Smooth muscle cell (in vitro differentiated cells): ENCODE results near the gene POLR1D. TPM values are rescaled to one million over a fixed set of nuclear protein-coding genes. Genes with fewer than 3 reads are reported as not detected.

ENCODE experiments used
- DNase-seq: peaks from one replicate; lab custom pipeline; 2025; ENCODE audit not compliant: unreplicated experiment; lab: John Stamatoyannopoulos, UW
- H2AFZ ChIP-seq: fragments of 200-600 bp; sonication (generic); 2 replicates; pipeline ENCODE4 v1.6.0; 2016; ENCODE audit warnings: antibody characterized with exemption, low read depth, mild to moderate bottlenecking
- H3F3A ChIP-seq: fragments of 200-600 bp; sonication (generic); 2 replicates; pipeline ENCODE4 v1.6.0; 2017; ENCODE audit warnings: antibody characterized with exemption, low read depth
- H3K27ac ChIP-seq: fragments of 200-600 bp; sonication (generic); 2 replicates; pipeline ENCODE4 v1.5.1; 2016; ENCODE audit warnings: low read depth, mild to moderate bottlenecking
- H3K27me3 ChIP-seq: fragments of 200-600 bp; sonication (generic); 2 replicates; pipeline ENCODE4 v1.6.1; 2016; ENCODE audit warnings: low read depth, mild to moderate bottlenecking
- H3K36me3 ChIP-seq: fragments of 200-600 bp; sonication (generic); 2 replicates; pipeline ENCODE4 v1.5.1; 2016; ENCODE audit warnings: low read depth
- H3K4me1 ChIP-seq: fragments of 200-600 bp; sonication (generic); 2 replicates; pipeline ENCODE4 v1.5.1; 2016; ENCODE audit warnings: low read depth
- H3K4me2 ChIP-seq: fragments of 200-600 bp; sonication (generic); 2 replicates; pipeline ENCODE4 v1.6.0; 2016; ENCODE audit warnings: mild to moderate bottlenecking
- H3K4me3 ChIP-seq: fragments of 200-600 bp; sonication (generic); 2 replicates; pipeline ENCODE4 v1.5.1; 2016; ENCODE audit warnings: mild to moderate bottlenecking
- H3K79me2 ChIP-seq: fragments of 200-600 bp; sonication (generic); 2 replicates; pipeline ENCODE4 v1.6.0; 2016; ENCODE audit warnings: low read depth, mild to moderate bottlenecking
- H3K9ac ChIP-seq: fragments of 200-600 bp; sonication (generic); 2 replicates; pipeline ENCODE4 v1.6.0; 2016; ENCODE audit warnings: low read depth
- H3K9me3 ChIP-seq: fragments of 200-600 bp; sonication (generic); replicated peaks from 2 replicates; pipeline ENCODE4 v1.5.1; 2016; ENCODE audit warnings: low read depth
- H4K20me1 ChIP-seq: fragments of 200-600 bp; sonication (generic); 2 replicates; pipeline ENCODE4 v1.6.0; 2016; ENCODE audit warnings: low read depth
- CTCF ChIP-seq: fragments of 200-600 bp; sonication (generic); IDR thresholded peaks from 2 replicates; pipeline ENCODE4 v1.5.1; 2017; ENCODE audit warnings: borderline replicate concordance, mild to moderate bottlenecking, antibody characterized with exemption; ENCODE audit not compliant: insufficient read depth, poor library complexity, severe bottlenecking
- WGBS: methylation state at CpG from one replicate; pipeline ENCODE4 v1.1.7; 2016; ENCODE audit warnings: low lambda C conversion rate; 5-methylcytosine and 5-hydroxymethylcytosine counted together
- polyA plus RNA-seq: library from polyadenylated mRNA; unstranded; fragments of >200 nt; fragmentation: Nextera tagmentation; extraction: Ambion mirVana; gene quantifications from 2 replicates; pipeline ENCODE4 v1.2.1, GENCODE V29; 2016
- total RNA-seq: library from RNA; depleted of rRNA; stranded (reverse); fragments of >200 nt; gene quantifications from 2 replicates; pipeline ENCODE4 v1.2.3, GENCODE V29; 2014

The POLR1D gene
- total and polyA plus RNA-seq, 2 experiments from 2014 or later = 45.7 to 102 TPM

GRCh38 chr13:27632648-27633047 is 11.0 kb downstream of the POLR1D start:
- Histone ChIP-seq H3K27ac (no peak overlapping the region), H3K79me2 (peaks cover 40% of the 10 kb centered on the region), H4K20me1 (peaks cover 61% of the 10 kb centered on the region), H3K9ac (no peak overlapping the region), H2AFZ (no peak overlapping the region), H3K9me3 (no peaks in the 10 kb centered on the region), H3K4me1 (no peaks in the 10 kb centered on the region), H3F3A (no peaks in the 10 kb centered on the region), H3K4me3 (no peak overlapping the region), H3K4me2 (no peak overlapping the region), H3K36me3 (no peaks in the 10 kb centered on the region), H3K27me3 (no peaks in the 10 kb centered on the region)
- 95% methylated on average over 1 of the region's 1 CpG for WGBS
- DNase-seq = no peak
- TF ChIP-seq CTCF = no peak

- no peak for TF ChIP-seq CTCF
- Histone ChIP-seq H3K27ac (peak overlapping the region; percentile 41), H3K36me3 (no peaks in the 10 kb centered on the region), H3K79me2 (peaks cover 38% of the 10 kb centered on the region), H3F3A (no peaks in the 10 kb centered on the region), H2AFZ (no peak overlapping the region), H3K4me2 (no peak overlapping the region), H3K9ac (no peak overlapping the region), H3K27me3 (no peaks in the 10 kb centered on the region), H3K9me3 (no peaks in the 10 kb centered on the region), H3K4me1 (peaks cover 10% of the 10 kb centered on the region), H4K20me1 (peaks cover 61% of the 10 kb centered on the region), H3K4me3 (no peak overlapping the region)
- WGBS = 84% methylated on average over 2 of the region's 2 CpGs
- DNase-seq = no peak
These were observed 12.5 kb downstream of the POLR1D start for GRCh38 chr13:27634231-27634630.

- Histone ChIP-seq H3K27ac (no peak overlapping the region), H3K36me3 (no peaks in the 10 kb centered on the region), H3K79me2 (peaks cover 40% of the 10 kb centered on the region), H3K9ac (no peak overlapping the region), H4K20me1 (peaks cover 62% of the 10 kb centered on the region), H3K27me3 (no peaks in the 10 kb centered on the region), H3F3A (no peaks in the 10 kb centered on the region), H2AFZ (no peak overlapping the region), H3K4me2 (no peak overlapping the region), H3K4me1 (peaks cover 10% of the 10 kb centered on the region), H3K4me3 (no peak overlapping the region), H3K9me3 (no peaks in the 10 kb centered on the region)
- TF ChIP-seq CTCF = no peak
- WGBS = 89% methylated on average over 3 of the region's 3 CpGs
- no peak for DNase-seq
These were observed 13.1 kb downstream of the POLR1D start for GRCh38 chr13:27634791-27635190.

- WGBS = 98% methylated on average over 1 of the region's 1 CpG
These were observed 13.6 kb downstream of the POLR1D start for GRCh38 chr13:27635266-27635665.

More at GRCh38 chr13:27635266-27635665, 13.6 kb downstream of the POLR1D start:
- Histone ChIP-seq H4K20me1 (peaks cover 66% of the 10 kb centered on the region), H3K79me2 (peaks cover 42% of the 10 kb centered on the region), H3K4me1 (peaks cover 10% of the 10 kb centered on the region), H3K4me3 (no peak overlapping the region), H2AFZ (no peak overlapping the region), H3K36me3 (no peaks in the 10 kb centered on the region), H3K9ac (no peak overlapping the region), H3K27me3 (no peaks in the 10 kb centered on the region), H3K4me2 (no peak overlapping the region), H3F3A (no peaks in the 10 kb centered on the region), H3K27ac (no peak overlapping the region), H3K9me3 (no peaks in the 10 kb centered on the region)
- TF ChIP-seq CTCF = no peak
- DNase-seq = no peak
